ENCODE results near the gene ENOX1. TPM values are rescaled to one million over a fixed set of nuclear protein-coding genes. Genes with fewer than 3 reads are reported as not detected.

The ENOX1 gene
- total RNA-seq, 1 donor from 2014 or later: 1.7 TPM

- H3K36me3 Mint-ChIP-seq (ENCODE audit: low read depth, unreplicated experiment): no peaks in the 10 kb centered on the region
- no peak for TF ChIP-seq CTCF (IDR thresholded peaks at IDR 0.05; ENCODE audit: unreplicated experiment)
- H3K9me3 Mint-ChIP-seq (ENCODE audit: unreplicated experiment): no peaks in the 10 kb centered on the region
- H3K4me3 Mint-ChIP-seq (ENCODE audit: unreplicated experiment): no peak overlapping the region
- no peaks in the 10 kb centered on the region for H3K27me3 Mint-ChIP-seq (ENCODE audit: unreplicated experiment)
- no peak overlapping the region for H3K27ac Mint-ChIP-seq (ENCODE audit: unreplicated experiment)
- H3K4me1 Mint-ChIP-seq (ENCODE audit: unreplicated experiment): peaks cover 6% of the 10 kb centered on the region
- DNase-seq (ENCODE audit: low spot score): no peak
These were observed 493.8 kb downstream of the ENOX1 start for GRCh38 chr13:43293008-43293407.

- Mint-ChIP-seq H3K9me3 (ENCODE audit: unreplicated experiment) (no peaks in the 10 kb centered on the region), H3K27me3 (ENCODE audit: unreplicated experiment) (no peaks in the 10 kb centered on the region), H3K4me1 (ENCODE audit: unreplicated experiment) (peaks cover 5% of the 10 kb centered on the region), H3K36me3 (ENCODE audit: low read depth, unreplicated experiment) (no peaks in the 10 kb centered on the region), H3K27ac (ENCODE audit: unreplicated experiment) (no peak overlapping the region), H3K4me3 (ENCODE audit: unreplicated experiment) (no peak overlapping the region)
- DNase-seq (ENCODE audit: low spot score): no peak
- TF ChIP-seq CTCF (IDR thresholded peaks at IDR 0.05; ENCODE audit: unreplicated experiment): no peak
These were observed 495.3 kb downstream of the ENOX1 start for GRCh38 chr13:43291287-43292060.

- peaks cover 11% of the 10 kb centered on the region for H3K4me1 Mint-ChIP-seq (ENCODE audit: unreplicated experiment)
- no peaks in the 10 kb centered on the region for H3K36me3 Mint-ChIP-seq (ENCODE audit: low read depth, unreplicated experiment)
- no peak for TF ChIP-seq CTCF (IDR thresholded peaks at IDR 0.05; ENCODE audit: unreplicated experiment)
- H3K9me3 Mint-ChIP-seq (ENCODE audit: unreplicated experiment): no peaks in the 10 kb centered on the region
- H3K27me3 Mint-ChIP-seq (ENCODE audit: unreplicated experiment): no peaks in the 10 kb centered on the region
- no peak overlapping the region for H3K27ac Mint-ChIP-seq (ENCODE audit: unreplicated experiment)
- no peak overlapping the region for H3K4me3 Mint-ChIP-seq (ENCODE audit: unreplicated experiment)
- DNase-seq (ENCODE audit: low spot score): no peak
These were observed 497.1 kb downstream of the ENOX1 start for GRCh38 chr13:43289470-43290255.

GRCh38 chr13:43286751-43287150 lies 500.0 kb downstream of the ENOX1 start:
- no peak overlapping the region for H3K4me3 Mint-ChIP-seq (ENCODE audit: unreplicated experiment)

More at GRCh38 chr13:43286751-43287150, 500.0 kb downstream of the ENOX1 start:
- no peak overlapping the region for H3K27ac Mint-ChIP-seq (ENCODE audit: unreplicated experiment)
- DNase-seq (ENCODE audit: low spot score): no peak
- H3K36me3 Mint-ChIP-seq (ENCODE audit: low read depth, unreplicated experiment): no peaks in the 10 kb centered on the region
- no peak for TF ChIP-seq CTCF (IDR thresholded peaks at IDR 0.05; ENCODE audit: unreplicated experiment)
- H3K27me3 Mint-ChIP-seq (ENCODE audit: unreplicated experiment): no peaks in the 10 kb centered on the region
- H3K9me3 Mint-ChIP-seq (ENCODE audit: unreplicated experiment): no peaks in the 10 kb centered on the region
- H3K4me1 Mint-ChIP-seq (ENCODE audit: unreplicated experiment): peaks cover 11% of the 10 kb centered on the region
